Measurements from ENCODE around the gene BDKRB2. TPM values are rescaled to one million over a fixed set of nuclear protein-coding genes. Genes with fewer than 3 reads are reported as not detected.
"Not testable (repeated sequence)": the region's sequence is repeated elsewhere in the genome, so short reads cannot be mapped to it uniquely, and the experiment has no call there.

Gene BDKRB2
- total RNA-seq, 2 experiments from 2014 or later, result not detected

GRCh38 chr14:96231526-96232130, 27.0 kb downstream of the BDKRB2 start:
- ATAC-seq (no peak), DNase-seq (no peak)
- Mint-ChIP-seq H3K4me3 (no peak overlapping the region), H3K9me3 (ENCODE audit: low read depth) (no peaks in the 10 kb centered on the region), H3K36me3 (no peaks in the 10 kb centered on the region), H3K4me1 (no peaks in the 10 kb centered on the region), H3K27me3 (no peaks in the 10 kb centered on the region), H3K27ac (no peak overlapping the region)
- CTCF ChIA-PET, result no interaction called here

GRCh38 chr14:96232506-96232905, 27.9 kb downstream of the BDKRB2 start:
- no peaks in the 10 kb centered on the region for H3K27me3 Mint-ChIP-seq
- no peaks in the 10 kb centered on the region for H3K36me3 Mint-ChIP-seq
- CTCF ChIA-PET, result no interaction called here
- DNase-seq, result no peak
- H3K4me1 Mint-ChIP-seq, result no peaks in the 10 kb centered on the region
- no peak overlapping the region for H3K27ac Mint-ChIP-seq
- H3K4me3 Mint-ChIP-seq, result no peak overlapping the region
- ATAC-seq, result no peak
- no peaks in the 10 kb centered on the region for H3K9me3 Mint-ChIP-seq (ENCODE audit: low read depth)

GRCh38 chr14:96233661-96234060, 29.0 kb downstream of the BDKRB2 start:
- H3K27ac Mint-ChIP-seq, result no peak overlapping the region
- no peaks in the 10 kb centered on the region for H3K9me3 Mint-ChIP-seq (ENCODE audit: low read depth)
- no peaks in the 10 kb centered on the region for H3K4me1 Mint-ChIP-seq
- ATAC-seq (no peak), DNase-seq (no peak)
- CTCF ChIA-PET, result interaction anchor here (0.6 kb wide), 1 partner anchor 217 kb away, joined by 3 read pairs; no protein-coding TSS in a partner anchor
- H3K27me3 Mint-ChIP-seq, result no peaks in the 10 kb centered on the region
- no peak overlapping the region for H3K4me3 Mint-ChIP-seq
- H3K36me3 Mint-ChIP-seq, result no peaks in the 10 kb centered on the region

- H3K27ac Mint-ChIP-seq, result no peak overlapping the region
- ATAC-seq (no peak), DNase-seq (no peak)
- H3K4me3 Mint-ChIP-seq, result no peak overlapping the region
- CTCF ChIA-PET, result no interaction called here
- peaks cover 3% of the 10 kb centered on the region for H3K27me3 Mint-ChIP-seq
- no peaks in the 10 kb centered on the region for H3K36me3 Mint-ChIP-seq
- H3K4me1 Mint-ChIP-seq, result no peaks in the 10 kb centered on the region
- no peaks in the 10 kb centered on the region for H3K9me3 Mint-ChIP-seq (ENCODE audit: low read depth)
These were observed 30.8 kb downstream of the BDKRB2 start for GRCh38 chr14:96235426-96235825.

- Mint-ChIP-seq H3K4me3 (no peak overlapping the region), H3K27ac (no peak overlapping the region), H3K4me1 (no peaks in the 10 kb centered on the region), H3K9me3 (ENCODE audit: low read depth) (no peaks in the 10 kb centered on the region), H3K36me3 (no peaks in the 10 kb centered on the region), H3K27me3 (peaks cover 3% of the 10 kb centered on the region)
- ATAC-seq (no peak), DNase-seq (no peak)
- CTCF ChIA-PET, result no interaction called here
These were observed 33.0 kb downstream of the BDKRB2 start for GRCh38 chr14:96237641-96238040.

GRCh38 chr14:96238676-96239265, 34.1 kb downstream of the BDKRB2 start:
- ATAC-seq (no peak), DNase-seq (no peak)
- Mint-ChIP-seq H3K36me3 (no peaks in the 10 kb centered on the region), H3K4me1 (no peaks in the 10 kb centered on the region), H3K9me3 (ENCODE audit: low read depth) (no peaks in the 10 kb centered on the region), H3K4me3 (no peak overlapping the region), H3K27ac (no peak overlapping the region), H3K27me3 (peaks cover 3% of the 10 kb centered on the region)
- CTCF ChIA-PET, result no interaction called here

GRCh38 chr14:96239711-96240141, 35.1 kb downstream of the BDKRB2 start:
- H3K36me3 Mint-ChIP-seq, result no peaks in the 10 kb centered on the region
- peaks cover 3% of the 10 kb centered on the region for H3K27me3 Mint-ChIP-seq
- no peak for ATAC-seq
- H3K27ac Mint-ChIP-seq, result no peak overlapping the region
- no peak overlapping the region for H3K4me3 Mint-ChIP-seq
- no peaks in the 10 kb centered on the region for H3K4me1 Mint-ChIP-seq
- CTCF ChIA-PET, result no interaction called here
- no peaks in the 10 kb centered on the region for H3K9me3 Mint-ChIP-seq (ENCODE audit: low read depth)
- no peak for DNase-seq

GRCh38 chr14:96240641-96241040, 36.0 kb downstream of the BDKRB2 start:
- H3K36me3 Mint-ChIP-seq, result no peaks in the 10 kb centered on the region
- CTCF ChIA-PET, result no interaction called here
- no peak overlapping the region for H3K27ac Mint-ChIP-seq
- DNase-seq (no peak), ATAC-seq (no peak)
- H3K4me3 Mint-ChIP-seq, result no peak overlapping the region
- no peaks in the 10 kb centered on the region for H3K4me1 Mint-ChIP-seq
- H3K27me3 Mint-ChIP-seq, result peaks cover 3% of the 10 kb centered on the region
- no peaks in the 10 kb centered on the region for H3K9me3 Mint-ChIP-seq (ENCODE audit: low read depth)

GRCh38 chr14:96242126-96242525, 37.5 kb downstream of the BDKRB2 start:
- no peaks in the 10 kb centered on the region for H3K36me3 Mint-ChIP-seq
- no peaks in the 10 kb centered on the region for H3K9me3 Mint-ChIP-seq (ENCODE audit: low read depth)
- CTCF ChIA-PET, result no interaction called here
- no peaks in the 10 kb centered on the region for H3K4me1 Mint-ChIP-seq
- DNase-seq (no peak), ATAC-seq (no peak)
- H3K27me3 Mint-ChIP-seq, result peaks cover 5% of the 10 kb centered on the region
- no peak overlapping the region for H3K27ac Mint-ChIP-seq
- no peak overlapping the region for H3K4me3 Mint-ChIP-seq

- Mint-ChIP-seq H3K4me3 (no peak overlapping the region), H3K4me1 (no peaks in the 10 kb centered on the region), H3K27ac (no peak overlapping the region), H3K36me3 (no peaks in the 10 kb centered on the region), H3K27me3 (peaks cover 5% of the 10 kb centered on the region), H3K9me3 (ENCODE audit: low read depth) (no peaks in the 10 kb centered on the region)
- no peak for DNase-seq
- CTCF ChIA-PET, result interaction anchor here (1.1 kb wide), 2 partner anchors 94 to 366 kb away, joined by 3 read pairs; no protein-coding TSS in a partner anchor
- ATAC-seq, result no peak
These were observed 39.1 kb downstream of the BDKRB2 start for GRCh38 chr14:96243785-96244184.

GRCh38 chr14:96245074-96245473, 40.4 kb downstream of the BDKRB2 start:
- H3K27ac Mint-ChIP-seq; H3K9me3 Mint-ChIP-seq (ENCODE audit: low read depth); H3K4me1 Mint-ChIP-seq; H3K4me3 Mint-ChIP-seq; H3K27me3 Mint-ChIP-seq; DNase-seq; ATAC-seq; H3K36me3 Mint-ChIP-seq; CTCF ChIA-PET: not testable (repeated sequence)

- H3K9me3 Mint-ChIP-seq (ENCODE audit: low read depth), result no peaks in the 10 kb centered on the region
- H3K4me3 Mint-ChIP-seq, result no peak overlapping the region
- ATAC-seq, result no peak
- no peaks in the 10 kb centered on the region for H3K36me3 Mint-ChIP-seq
- DNase-seq, result no peak
- no peak overlapping the region for H3K27ac Mint-ChIP-seq
- no peaks in the 10 kb centered on the region for H3K4me1 Mint-ChIP-seq
- CTCF ChIA-PET, result no interaction called here
- H3K27me3 Mint-ChIP-seq, result peaks cover 5% of the 10 kb centered on the region
These were observed 41.3 kb downstream of the BDKRB2 start for GRCh38 chr14:96245710-96246538.

GRCh38 chr14:96246539-96246847, 41.9 kb downstream of the BDKRB2 start:
- DNase-seq, result no peak
- Mint-ChIP-seq H3K9me3 (ENCODE audit: low read depth) (no peaks in the 10 kb centered on the region), H3K27ac (no peak overlapping the region), H3K4me3 (no peak overlapping the region), H3K36me3 (no peaks in the 10 kb centered on the region), H3K27me3 (peaks cover 7% of the 10 kb centered on the region), H3K4me1 (no peaks in the 10 kb centered on the region)
- CTCF ChIA-PET, result no interaction called here
- no peak for ATAC-seq

- Mint-ChIP-seq H3K4me3 (no peak overlapping the region), H3K27ac (no peak overlapping the region), H3K27me3 (peaks cover 8% of the 10 kb centered on the region), H3K36me3 (no peaks in the 10 kb centered on the region), H3K9me3 (ENCODE audit: low read depth) (no peaks in the 10 kb centered on the region), H3K4me1 (no peaks in the 10 kb centered on the region)
- CTCF ChIA-PET, result no interaction called here
- ATAC-seq, result no peak
- no peak for DNase-seq
These were observed 42.4 kb downstream of the BDKRB2 start for GRCh38 chr14:96247031-96247430.

Measured in activated CD8-positive, alpha-beta memory T cell treated with anti-CD3 and anti-CD28 coated beads, Interleukin-2, amount 10 ng/mL, durations not matched to agents 7 days and 5 days (primary cell).